K562 (cell line): Measurements from ENCODE around the gene P2RX2.

Experiments used
- ARID1B ChIP-seq: fragments of 450-650 bp; IDR thresholded peaks from 2 replicates; pipeline ENCODE4 v1.6.1; 2016; ENCODE audit warnings: antibody characterized with exemption, mild to moderate bottlenecking, inconsistent platforms
- ATF1 ChIP-seq, 2 experiments: fragments of 450-650 bp in 1 of 2; IDR thresholded peaks; 2 replicates each; pipeline ENCODE4 v1.6.1; 2016; ENCODE audit warnings: missing compliant biosample characterization in 1 of 2, missing genetic modification characterization in 1 of 2
- NR2F6 ChIP-seq: fragments of 450-650 bp; formaldehyde crosslinking; IDR thresholded peaks from 2 replicates; pipeline ENCODE4 v1.4.0; 2020; ENCODE audit warnings: mild to moderate bottlenecking
- ZNF224 ChIP-seq: sonication (generic); formaldehyde crosslinking; IDR thresholded peaks from 2 replicates; pipeline ENCODE4 v1.8.0; 2022; ENCODE audit warnings: mild to moderate bottlenecking, missing genetic modification reagents
- TF ChIP-seq, protein P1 (sequence below), 3 experiments: IDR thresholded peaks in 2 of 3; conservative IDR thresholded peaks in 1 of 3; 2 replicates each; pipeline ENCODE4 v1.5.1; 2011 to 2012; ENCODE audit warnings: low read length in 3 of 3, mild to moderate bottlenecking in 3 of 3, control low read depth in 2 of 3, improper control_type of control experiment in 1 of 3, inconsistent platforms in 1 of 3, low read depth in 1 of 3, mixed read lengths in 1 of 3, moderate library complexity in 1 of 3; ENCODE audit not compliant: insufficient read depth in 2 of 3
- TF ChIP-seq, protein P2 (sequence below): fragments of 250-450 bp; sonication (Bioruptor Pico); IDR thresholded peaks from 2 replicates; pipeline ENCODE4 v1.8.0; 2021; ENCODE audit warnings: moderate library complexity, mild to moderate bottlenecking, inconsistent platforms
- TF ChIP-seq, protein P3 (sequence below), 2 experiments: fragments of 450-650 bp; IDR thresholded peaks; 2 replicates each; pipeline ENCODE4 v1.6.1; 2016

DNA sequence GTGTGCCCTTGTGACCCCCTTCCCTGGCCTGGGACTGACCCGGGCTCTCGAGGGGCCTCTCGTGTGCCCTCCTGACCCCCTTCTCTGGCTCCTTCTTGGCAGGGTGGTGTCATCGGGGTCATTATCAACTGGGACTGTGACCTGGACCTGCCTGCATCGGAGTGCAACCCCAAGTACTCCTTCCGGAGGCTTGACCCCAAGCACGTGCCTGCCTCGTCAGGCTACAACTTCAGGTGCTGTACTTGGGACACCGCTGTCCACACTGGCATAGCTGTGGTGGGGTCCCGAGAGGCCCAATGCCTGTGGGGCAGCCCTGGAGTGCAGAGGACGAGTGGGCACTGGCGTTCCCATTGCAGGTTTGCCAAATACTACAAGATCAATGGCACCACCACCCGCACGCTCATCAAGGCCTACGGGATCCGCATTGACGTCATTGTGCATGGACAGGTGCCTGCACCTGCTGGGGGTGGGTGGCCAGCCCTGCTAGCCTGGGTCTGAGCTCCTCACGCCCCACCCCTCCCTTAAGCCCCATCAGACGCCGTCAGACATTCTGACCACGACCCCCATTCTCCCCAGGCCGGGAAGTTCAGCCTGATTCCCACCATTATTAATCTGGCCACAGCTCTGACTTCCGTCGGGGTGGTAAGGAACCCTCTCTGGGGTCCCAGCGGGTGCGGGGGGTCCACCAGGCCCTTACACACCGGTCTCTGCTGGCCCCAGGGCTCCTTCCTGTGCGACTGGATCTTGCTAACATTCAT lies 2.5 kb downstream of the P2RX2 start:
- TF ChIP-seq, protein P1, sequence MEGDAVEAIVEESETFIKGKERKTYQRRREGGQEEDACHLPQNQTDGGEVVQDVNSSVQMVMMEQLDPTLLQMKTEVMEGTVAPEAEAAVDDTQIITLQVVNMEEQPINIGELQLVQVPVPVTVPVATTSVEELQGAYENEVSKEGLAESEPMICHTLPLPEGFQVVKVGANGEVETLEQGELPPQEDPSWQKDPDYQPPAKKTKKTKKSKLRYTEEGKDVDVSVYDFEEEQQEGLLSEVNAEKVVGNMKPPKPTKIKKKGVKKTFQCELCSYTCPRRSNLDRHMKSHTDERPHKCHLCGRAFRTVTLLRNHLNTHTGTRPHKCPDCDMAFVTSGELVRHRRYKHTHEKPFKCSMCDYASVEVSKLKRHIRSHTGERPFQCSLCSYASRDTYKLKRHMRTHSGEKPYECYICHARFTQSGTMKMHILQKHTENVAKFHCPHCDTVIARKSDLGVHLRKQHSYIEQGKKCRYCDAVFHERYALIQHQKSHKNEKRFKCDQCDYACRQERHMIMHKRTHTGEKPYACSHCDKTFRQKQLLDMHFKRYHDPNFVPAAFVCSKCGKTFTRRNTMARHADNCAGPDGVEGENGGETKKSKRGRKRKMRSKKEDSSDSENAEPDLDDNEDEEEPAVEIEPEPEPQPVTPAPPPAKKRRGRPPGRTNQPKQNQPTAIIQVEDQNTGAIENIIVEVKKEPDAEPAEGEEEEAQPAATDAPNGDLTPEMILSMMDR (IDR thresholded peaks at IDR 0.05 in 2 of 3, conservative IDR thresholded peaks at IDR 0.05 in 1 of 3; ENCODE audit: insufficient read depth in 2 of 3, low read depth in 1 of 3, low read length in 3 of 3): no peak
- TF ChIP-seq ATF1 (CRISPR knock-in tag; IDR thresholded peaks at IDR 0.05): no peak
- no peak for TF ChIP-seq ATF1 (tag; IDR thresholded peaks at IDR 0.05)
- TF ChIP-seq ZNF224 (CRISPR knock-in tag): no peak
- TF ChIP-seq ARID1B: no peak
- TF ChIP-seq NR2F6 (CRISPR knock-in tag): no peak
- TF ChIP-seq, protein P2, sequence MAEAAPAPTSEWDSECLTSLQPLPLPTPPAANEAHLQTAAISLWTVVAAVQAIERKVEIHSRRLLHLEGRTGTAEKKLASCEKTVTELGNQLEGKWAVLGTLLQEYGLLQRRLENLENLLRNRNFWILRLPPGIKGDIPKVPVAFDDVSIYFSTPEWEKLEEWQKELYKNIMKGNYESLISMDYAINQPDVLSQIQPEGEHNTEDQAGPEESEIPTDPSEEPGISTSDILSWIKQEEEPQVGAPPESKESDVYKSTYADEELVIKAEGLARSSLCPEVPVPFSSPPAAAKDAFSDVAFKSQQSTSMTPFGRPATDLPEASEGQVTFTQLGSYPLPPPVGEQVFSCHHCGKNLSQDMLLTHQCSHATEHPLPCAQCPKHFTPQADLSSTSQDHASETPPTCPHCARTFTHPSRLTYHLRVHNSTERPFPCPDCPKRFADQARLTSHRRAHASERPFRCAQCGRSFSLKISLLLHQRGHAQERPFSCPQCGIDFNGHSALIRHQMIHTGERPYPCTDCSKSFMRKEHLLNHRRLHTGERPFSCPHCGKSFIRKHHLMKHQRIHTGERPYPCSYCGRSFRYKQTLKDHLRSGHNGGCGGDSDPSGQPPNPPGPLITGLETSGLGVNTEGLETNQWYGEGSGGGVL (CRISPR knock-in tag): no peak
- TF ChIP-seq, protein P3, sequence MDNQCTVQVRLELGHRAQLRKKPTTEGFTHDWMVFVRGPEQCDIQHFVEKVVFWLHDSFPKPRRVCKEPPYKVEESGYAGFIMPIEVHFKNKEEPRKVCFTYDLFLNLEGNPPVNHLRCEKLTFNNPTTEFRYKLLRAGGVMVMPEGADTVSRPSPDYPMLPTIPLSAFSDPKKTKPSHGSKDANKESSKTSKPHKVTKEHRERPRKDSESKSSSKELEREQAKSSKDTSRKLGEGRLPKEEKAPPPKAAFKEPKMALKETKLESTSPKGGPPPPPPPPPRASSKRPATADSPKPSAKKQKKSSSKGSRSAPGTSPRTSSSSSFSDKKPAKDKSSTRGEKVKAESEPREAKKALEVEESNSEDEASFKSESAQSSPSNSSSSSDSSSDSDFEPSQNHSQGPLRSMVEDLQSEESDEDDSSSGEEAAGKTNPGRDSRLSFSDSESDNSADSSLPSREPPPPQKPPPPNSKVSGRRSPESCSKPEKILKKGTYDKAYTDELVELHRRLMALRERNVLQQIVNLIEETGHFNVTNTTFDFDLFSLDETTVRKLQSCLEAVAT (IDR thresholded peaks at IDR 0.05): no peak
